Measurements from ENCODE around the gene LCN12.

- TF ChIP-seq CTCF (conservative IDR thresholded peaks at IDR 0.05 in 1 of 2, IDR thresholded peaks at IDR 0.05 in 1 of 2; ENCODE audit: low read depth in 1 of 2, low read length in 2 of 2) (no peak), EZH2 (IDR thresholded peaks at IDR 0.05; ENCODE audit: low read length, missing control alignments) (no peak)
Observed at GRCh38 chr9:136953771-136954269, 1.7 kb downstream of the LCN12 start.
